ENCODE results near the gene PDLIM4.

The PDLIM4 gene

GRCh38 chr5:132283423-132284043 is 26.0 kb downstream of the PDLIM4 start:
- no peak for DNase-seq (ENCODE audit: low read depth in 2 of 2)

GRCh38 chr5:132289097-132289496 is 31.6 kb downstream of the PDLIM4 start:
- DNase-seq (ENCODE audit: low read depth in 2 of 2) = no peak

GRCh38 chr5:132291026-132291425 is 33.5 kb downstream of the PDLIM4 start:
- no peak for DNase-seq (ENCODE audit: low read depth in 2 of 2)

GRCh38 chr5:132293066-132293991 is 35.8 kb downstream of the PDLIM4 start:
- peak; percentile 67 to 80 for DNase-seq (ENCODE audit: low read depth in 2 of 2)

- peak; percentile 65 to 79 for DNase-seq (ENCODE audit: low read depth in 2 of 2)
Observed at GRCh38 chr5:132293992-132294727, 36.7 kb downstream of the PDLIM4 start, which contains the start of gene SLC22A4. TSS of gene SLC22A4 (plus strand) at chr5:132294394. CDS start at chr5:132294617, 223 bp downstream.

GRCh38 chr5:132294728-132295504 is 37.4 kb downstream of the PDLIM4 start:
- peak; percentile 73 to 75 for DNase-seq (ENCODE audit: low read depth in 2 of 2)

- DNase-seq (ENCODE audit: low read depth in 2 of 2) = no peak
Observed at GRCh38 chr5:132295505-132296411, 38.3 kb downstream of the PDLIM4 start.

GRCh38 chr5:132296412-132297016 is 39.0 kb downstream of the PDLIM4 start:
- DNase-seq (ENCODE audit: low read depth in 2 of 2) = no peak

- no peak for DNase-seq (ENCODE audit: low read depth in 2 of 2)
Observed at GRCh38 chr5:132297211-132297940, 39.9 kb downstream of the PDLIM4 start.

- no peak for DNase-seq (ENCODE audit: low read depth in 2 of 2)
Observed at GRCh38 chr5:132298298-132299212, 41.1 kb downstream of the PDLIM4 start.

GRCh38 chr5:132299917-132300316 is 42.4 kb downstream of the PDLIM4 start:
- no peak for DNase-seq (ENCODE audit: low read depth in 2 of 2)

GRCh38 chr5:132300577-132301343 is 43.3 kb downstream of the PDLIM4 start:
- no peak for DNase-seq (ENCODE audit: low read depth in 2 of 2)

- DNase-seq (ENCODE audit: low read depth in 2 of 2) = no peak
Observed at GRCh38 chr5:132301344-132302271, 44.1 kb downstream of the PDLIM4 start.

- DNase-seq (ENCODE audit: low read depth in 2 of 2) = no peak
Observed at GRCh38 chr5:132302413-132302812, 44.9 kb downstream of the PDLIM4 start.

GRCh38 chr5:132303589-132303988 is 46.1 kb downstream of the PDLIM4 start:
- DNase-seq (ENCODE audit: low read depth in 2 of 2) = no peak

GRCh38 chr5:132305420-132305819 is 47.9 kb downstream of the PDLIM4 start:
- DNase-seq (ENCODE audit: low read depth in 2 of 2) = no peak
